ENCODE results near the gene GMDS. TPM values are rescaled to one million over a fixed set of nuclear protein-coding genes. Genes with fewer than 3 reads are reported as not detected.

Gene GMDS
- total RNA-seq, 2 donors from 2014 or later, result 25.4 to 29.5 TPM

DNA sequence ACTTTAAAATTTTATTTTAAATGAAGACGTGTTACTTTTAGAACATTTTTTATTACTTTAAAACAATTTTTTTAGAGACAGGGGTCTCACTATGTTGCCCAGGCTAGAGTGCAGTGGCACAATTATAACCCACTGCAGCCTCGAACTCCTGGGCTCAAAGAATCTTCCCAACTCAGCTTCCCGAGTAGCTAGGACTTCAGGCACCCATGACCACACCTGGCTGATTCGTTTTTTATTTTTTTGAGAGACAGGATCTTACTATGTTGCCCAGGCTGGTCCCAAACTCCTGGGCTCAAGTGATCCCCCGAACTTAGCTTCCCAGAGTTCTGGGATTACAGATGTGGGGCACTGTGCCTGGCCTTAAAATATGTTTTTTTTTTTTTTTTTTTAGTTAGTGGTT, 287.7 kb downstream of the GMDS start:
- H3K4me3 Mint-ChIP-seq, result no peak overlapping the region

DNA sequence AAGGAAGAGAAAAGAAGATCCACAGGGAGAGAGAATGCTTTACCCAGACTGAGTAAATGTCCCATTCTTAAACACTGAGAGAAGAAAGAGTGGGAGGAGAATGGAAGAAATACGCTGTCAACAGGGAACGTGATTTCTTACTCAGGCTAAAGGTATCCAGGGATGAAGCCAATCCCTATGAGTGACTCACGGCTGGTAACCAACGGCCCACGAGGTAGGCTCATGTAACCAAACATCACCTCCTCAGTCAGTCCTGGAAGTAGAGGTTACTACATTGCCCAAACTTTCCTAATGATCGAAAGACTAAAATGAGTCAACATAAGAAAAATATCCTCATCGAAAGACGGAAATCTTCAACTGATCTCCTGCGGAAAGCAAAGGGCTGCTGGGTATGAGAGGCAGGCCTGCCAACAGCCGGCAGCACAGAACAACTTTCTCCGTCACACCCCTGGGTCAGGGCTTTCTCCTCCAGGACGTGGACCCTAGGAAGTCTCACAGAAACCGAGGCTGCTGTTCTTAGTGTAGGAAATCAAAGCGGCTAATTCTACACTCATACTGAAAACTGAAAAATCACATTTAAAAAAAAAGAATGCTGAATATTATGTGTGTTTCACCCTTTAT, 292.6 kb downstream of the GMDS start:
- no peaks in the 10 kb centered on the region for H3K36me3 ChIP-seq (ENCODE audit: control insufficient read depth, insufficient read depth, low read length)
- TF ChIP-seq, protein P1, sequence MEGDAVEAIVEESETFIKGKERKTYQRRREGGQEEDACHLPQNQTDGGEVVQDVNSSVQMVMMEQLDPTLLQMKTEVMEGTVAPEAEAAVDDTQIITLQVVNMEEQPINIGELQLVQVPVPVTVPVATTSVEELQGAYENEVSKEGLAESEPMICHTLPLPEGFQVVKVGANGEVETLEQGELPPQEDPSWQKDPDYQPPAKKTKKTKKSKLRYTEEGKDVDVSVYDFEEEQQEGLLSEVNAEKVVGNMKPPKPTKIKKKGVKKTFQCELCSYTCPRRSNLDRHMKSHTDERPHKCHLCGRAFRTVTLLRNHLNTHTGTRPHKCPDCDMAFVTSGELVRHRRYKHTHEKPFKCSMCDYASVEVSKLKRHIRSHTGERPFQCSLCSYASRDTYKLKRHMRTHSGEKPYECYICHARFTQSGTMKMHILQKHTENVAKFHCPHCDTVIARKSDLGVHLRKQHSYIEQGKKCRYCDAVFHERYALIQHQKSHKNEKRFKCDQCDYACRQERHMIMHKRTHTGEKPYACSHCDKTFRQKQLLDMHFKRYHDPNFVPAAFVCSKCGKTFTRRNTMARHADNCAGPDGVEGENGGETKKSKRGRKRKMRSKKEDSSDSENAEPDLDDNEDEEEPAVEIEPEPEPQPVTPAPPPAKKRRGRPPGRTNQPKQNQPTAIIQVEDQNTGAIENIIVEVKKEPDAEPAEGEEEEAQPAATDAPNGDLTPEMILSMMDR (conservative IDR thresholded peaks at IDR 0.05), result no peak

More for the DNA sequence above, 287.7 kb downstream of the GMDS start:
- Mint-ChIP-seq H3K27me3 (ENCODE audit: insufficient read depth) (no peaks in the 10 kb centered on the region), H3K27ac (no peak overlapping the region), H3K9me3 (no peaks in the 10 kb centered on the region), H3K36me3 (ENCODE audit: low read depth) (no peaks in the 10 kb centered on the region), H3K4me1 (no peaks in the 10 kb centered on the region)
- H3K27ac ChIP-seq (ENCODE audit: low read depth, low read length), result no peak overlapping the region
- H3K9me3 ChIP-seq (ENCODE audit: control insufficient read depth, low read length), result no peaks in the 10 kb centered on the region
- no peak for DNase-seq
- no peaks in the 10 kb centered on the region for H3K27me3 ChIP-seq (ENCODE audit: control insufficient read depth, insufficient read depth, low read length, poor library complexity, severe bottlenecking)
- no peaks in the 10 kb centered on the region for H3K36me3 ChIP-seq (ENCODE audit: control insufficient read depth, insufficient read depth, low read length)
- H3K4me1 ChIP-seq (ENCODE audit: control insufficient read depth, insufficient read depth, low read length), result no peaks in the 10 kb centered on the region
- no peak overlapping the region for H3K9ac ChIP-seq (ENCODE audit: extremely low read depth, low read length, poor library complexity, severe bottlenecking)
- TF ChIP-seq, protein P1 (conservative IDR thresholded peaks at IDR 0.05), result no peak
- WGBS, 2 experiments (ENCODE audit: insufficient coverage in 1 of 2, insufficient read length in 1 of 2), result 96% methylated on average over 2 to 5 of the region's 5 CpGs
- H3K4me3 ChIP-seq (ENCODE audit: low read length), result no peak overlapping the region

DNA sequence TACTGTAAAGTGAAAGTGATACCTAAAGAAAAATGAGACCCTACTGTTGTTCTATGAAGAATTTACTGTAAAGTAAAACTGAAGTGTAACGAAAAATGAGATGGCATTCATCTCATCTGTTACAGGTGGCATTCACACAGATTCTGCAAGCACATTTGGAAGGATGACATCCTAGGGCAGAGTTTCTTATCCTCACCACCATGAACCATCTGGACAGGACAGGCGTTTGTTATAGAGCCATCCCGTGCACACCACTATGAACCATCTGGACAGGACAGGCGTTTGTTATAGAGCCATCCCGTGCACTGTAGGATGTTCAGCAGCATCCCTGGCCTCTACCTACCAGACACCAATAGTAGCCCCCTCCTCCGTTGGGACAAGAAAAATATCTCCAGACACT, 294.8 kb downstream of the GMDS start:
- 93% methylated on average over 6 of the region's 6 CpGs for WGBS, 2 experiments (ENCODE audit: insufficient coverage in 1 of 2, insufficient read length in 1 of 2)
- no peak overlapping the region for H3K27ac Mint-ChIP-seq
- no peak overlapping the region for H3K9ac ChIP-seq (ENCODE audit: extremely low read depth, low read length, poor library complexity, severe bottlenecking)
- H3K4me1 Mint-ChIP-seq, result peaks cover under 1% of the 10 kb centered on the region
- no peaks in the 10 kb centered on the region for H3K9me3 ChIP-seq (ENCODE audit: control insufficient read depth, low read length)
- H3K9me3 Mint-ChIP-seq, result no peaks in the 10 kb centered on the region
- no peaks in the 10 kb centered on the region for H3K27me3 ChIP-seq (ENCODE audit: control insufficient read depth, insufficient read depth, low read length, poor library complexity, severe bottlenecking)
- TF ChIP-seq, protein P1 (conservative IDR thresholded peaks at IDR 0.05), result no peak
- H3K27ac ChIP-seq (ENCODE audit: low read depth, low read length), result no peak overlapping the region
- H3K27me3 Mint-ChIP-seq (ENCODE audit: insufficient read depth), result no peaks in the 10 kb centered on the region
- no peaks in the 10 kb centered on the region for H3K36me3 Mint-ChIP-seq (ENCODE audit: low read depth)
- H3K4me3 Mint-ChIP-seq, result no peak overlapping the region
- no peak overlapping the region for H3K4me3 ChIP-seq (ENCODE audit: low read length)
- no peaks in the 10 kb centered on the region for H3K4me1 ChIP-seq (ENCODE audit: control insufficient read depth, insufficient read depth, low read length)
- no peaks in the 10 kb centered on the region for H3K36me3 ChIP-seq (ENCODE audit: control insufficient read depth, insufficient read depth, low read length)
- no peak for DNase-seq

More for the DNA sequence above, 292.6 kb downstream of the GMDS start:
- Mint-ChIP-seq H3K4me1 (no peaks in the 10 kb centered on the region), H3K36me3 (ENCODE audit: low read depth) (no peaks in the 10 kb centered on the region), H3K9me3 (no peaks in the 10 kb centered on the region), H3K27ac (no peak overlapping the region), H3K4me3 (no peak overlapping the region), H3K27me3 (ENCODE audit: insufficient read depth) (no peaks in the 10 kb centered on the region)
- Histone ChIP-seq H3K4me1 (ENCODE audit: control insufficient read depth, insufficient read depth, low read length) (no peaks in the 10 kb centered on the region), H3K27ac (ENCODE audit: low read depth, low read length) (no peak overlapping the region), H3K9ac (ENCODE audit: extremely low read depth, low read length, poor library complexity, severe bottlenecking) (no peak overlapping the region), H3K27me3 (ENCODE audit: control insufficient read depth, insufficient read depth, low read length, poor library complexity, severe bottlenecking) (no peaks in the 10 kb centered on the region), H3K9me3 (ENCODE audit: control insufficient read depth, low read length) (no peaks in the 10 kb centered on the region), H3K4me3 (ENCODE audit: low read length) (no peak overlapping the region)
- 89 to 92% methylated on average over 5 to 14 of the region's 14 CpGs for WGBS, 2 experiments (ENCODE audit: insufficient coverage in 1 of 2, insufficient read length in 1 of 2)
- DNase-seq, result no peak

Measured in endodermal cell (in vitro differentiated cells).